Stimulated activated CD8-positive, alpha-beta memory T cell treated with anti-CD3 and anti-CD28 coated beads, Interleukin-12 subunit alpha, Interleukin-12 subunit beta, amount 100 ng/mL, for 24 hours (primary cell): ENCODE results near the gene GRIN3B.

Source experiments
- DNase-seq: peaks from one replicate; pipeline ENCODE4 v3.0.0-alpha.2; 2020; ENCODE audit errors: extremely low read depth

The GRIN3B gene

DNA sequence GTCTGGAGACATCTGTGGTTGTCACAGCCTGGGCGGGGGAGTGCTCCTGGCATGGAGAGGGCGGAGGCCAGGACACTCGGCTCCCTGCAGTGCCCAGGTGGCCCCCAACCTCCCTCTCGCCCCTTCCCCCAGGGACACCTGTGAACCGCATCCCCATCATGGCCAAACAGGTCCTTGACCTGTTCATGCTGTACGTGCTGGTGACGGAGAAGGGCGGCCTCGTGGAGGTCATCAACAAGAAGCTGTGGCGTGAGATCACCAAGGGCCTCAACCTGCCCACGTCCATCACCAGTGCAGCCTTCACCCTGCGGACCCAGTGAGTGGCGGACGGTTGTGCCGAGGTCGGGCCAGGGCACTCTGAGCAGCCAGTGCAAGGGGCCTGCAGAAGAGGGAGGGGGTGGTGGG lies 36.1 kb upstream of the GRIN3B start:
- DNase-seq, result no peak

DNA sequence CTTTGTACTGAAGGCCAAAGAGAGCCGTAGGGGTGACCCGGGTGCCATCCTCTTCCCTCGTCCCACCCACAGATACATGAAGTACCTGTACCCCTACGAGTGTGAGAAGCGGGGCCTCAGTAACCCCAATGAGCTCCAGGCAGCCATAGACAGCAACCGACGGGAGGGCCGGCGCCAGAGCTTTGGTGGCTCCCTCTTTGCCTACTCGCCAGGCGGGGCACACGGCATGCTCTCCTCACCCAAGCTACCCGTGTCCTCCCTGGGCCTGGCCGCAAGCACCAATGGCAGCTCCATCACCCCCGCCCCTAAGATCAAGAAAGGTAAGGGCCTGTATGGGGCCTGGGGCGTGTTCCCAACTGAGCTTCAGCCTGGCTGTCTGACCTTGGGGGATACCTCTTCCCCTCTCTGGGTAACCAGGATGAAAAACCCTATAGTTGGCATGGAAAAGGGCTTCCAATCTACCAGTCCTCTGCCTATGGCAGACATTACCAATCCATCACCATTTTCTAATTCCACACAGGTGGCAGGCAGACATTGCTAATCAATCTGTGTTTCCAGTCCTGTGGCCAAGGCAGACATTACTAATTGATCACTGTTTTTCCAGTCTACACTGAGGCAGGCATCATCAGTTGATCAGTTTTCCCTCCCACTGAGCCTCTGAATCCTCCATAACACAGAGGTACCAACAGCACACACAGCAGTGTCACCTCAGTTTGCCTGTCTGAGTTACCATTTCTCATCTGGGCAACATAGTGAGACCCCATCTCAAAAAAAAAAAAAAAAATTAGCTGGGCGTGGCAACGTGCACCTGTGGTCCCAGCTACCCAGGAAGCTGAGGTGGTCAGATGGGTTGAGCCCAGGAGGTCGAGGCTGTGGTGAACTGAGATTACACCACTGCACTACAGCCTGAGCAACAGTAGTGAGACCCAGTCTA lies 35.2 kb upstream of the GRIN3B start:
- DNase-seq, result no peak

DNA sequence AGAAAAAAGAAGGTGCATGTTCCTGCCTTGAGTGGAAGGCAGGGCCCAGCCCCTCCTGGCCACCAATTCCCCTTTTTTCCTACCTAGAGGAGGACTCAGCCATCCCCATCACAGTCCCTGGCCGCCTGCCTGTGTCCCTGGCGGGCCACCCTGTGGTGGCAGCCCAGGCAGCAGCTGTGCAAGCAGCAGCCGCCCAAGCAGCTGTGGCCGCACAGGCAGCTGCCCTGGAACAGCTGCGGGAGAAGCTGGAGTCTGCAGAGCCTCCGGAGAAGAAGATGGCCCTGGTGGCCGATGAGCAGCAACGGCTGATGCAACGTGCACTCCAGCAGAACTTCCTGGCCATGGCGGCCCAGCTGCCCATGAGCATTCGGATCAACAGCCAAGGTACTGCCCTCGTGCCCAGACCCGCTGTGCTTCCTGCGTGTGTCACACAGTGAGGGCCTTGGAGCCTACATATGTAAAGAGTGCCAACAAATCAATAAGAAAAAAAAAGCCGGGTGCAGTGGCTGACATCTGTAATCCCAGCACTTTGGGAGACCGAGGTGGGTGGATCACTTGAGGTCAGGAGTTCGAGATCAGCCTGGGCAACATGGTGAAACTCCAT lies 33.6 kb upstream of the GRIN3B start:
- no peak for DNase-seq

GRCh38 chr19:970695-971094 lies 29.5 kb upstream of the GRIN3B start:
- DNase-seq, result no peak

DNA sequence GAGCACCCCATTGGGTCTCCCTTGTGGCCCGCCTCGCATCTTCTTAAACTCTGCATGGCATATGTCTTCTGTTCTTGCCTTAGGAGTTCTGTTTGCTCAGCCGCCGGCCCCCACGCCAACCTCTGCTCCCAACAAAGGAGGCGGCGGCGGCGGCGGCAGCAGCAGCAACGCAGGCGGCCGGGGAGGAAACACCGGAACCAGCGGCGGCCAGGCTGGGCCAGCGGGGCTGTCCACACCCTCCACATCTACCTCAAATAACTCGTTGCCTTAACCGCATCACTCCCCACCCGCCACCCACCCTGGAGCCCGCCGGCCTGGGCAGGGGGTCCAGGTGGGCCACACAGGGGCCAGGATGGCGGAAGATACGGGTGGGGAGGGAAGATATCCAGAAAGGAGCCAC lies 28.4 kb upstream of the GRIN3B start:
- no peak for DNase-seq

DNA sequence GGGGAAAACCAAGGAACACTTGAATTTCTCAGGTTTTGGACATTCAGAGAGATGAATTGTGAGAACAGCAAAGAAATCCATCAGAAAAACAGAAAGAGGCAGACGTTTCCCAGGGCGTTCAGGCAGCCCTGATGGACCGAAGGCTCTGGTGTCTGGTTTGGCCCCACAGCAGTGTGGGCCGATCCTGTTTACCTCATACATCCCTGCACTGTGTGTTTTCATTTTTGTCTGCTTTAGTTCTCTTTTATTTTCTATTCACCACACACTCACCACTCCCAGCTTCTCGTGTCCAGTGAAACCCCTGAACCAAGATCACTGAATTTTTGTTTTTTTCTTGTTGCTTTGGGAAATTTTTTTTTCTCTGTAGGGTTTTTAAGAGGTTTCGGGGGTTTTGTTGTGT lies 27.9 kb upstream of the GRIN3B start:
- DNase-seq, result no peak

- DNase-seq, result no peak
These were observed 26.3 kb upstream of the GRIN3B start for GRCh38 chr19:973726-974563.

- no peak for DNase-seq
These were observed 25.5 kb upstream of the GRIN3B start for GRCh38 chr19:974564-975257.

- no peak for DNase-seq
These were observed 23.7 kb upstream of the GRIN3B start for GRCh38 chr19:976476-976875.

GRCh38 chr19:977058-977464 lies 23.2 kb upstream of the GRIN3B start:
- no peak for DNase-seq

DNA sequence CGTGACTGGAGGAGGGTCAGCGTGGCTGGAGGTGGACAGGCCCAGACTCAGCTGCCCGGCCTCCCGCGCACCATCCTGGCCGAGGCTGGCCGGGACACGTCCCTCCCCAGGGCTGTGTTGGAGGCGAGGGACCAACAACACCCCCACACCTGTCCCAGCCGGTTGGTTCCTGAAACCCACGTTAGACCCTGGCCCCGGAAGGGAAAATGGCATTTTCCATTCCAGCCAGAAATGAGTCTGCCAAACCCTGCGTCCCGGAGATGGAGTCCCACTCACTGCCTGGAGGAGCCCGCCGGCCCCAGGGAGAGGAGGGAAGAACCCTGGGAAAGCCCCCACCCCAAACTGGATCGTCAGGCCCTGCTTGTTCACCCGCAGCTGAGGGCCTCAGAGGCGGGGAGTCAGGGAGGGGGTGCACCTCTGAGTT lies 20.9 kb upstream of the GRIN3B start:
- DNase-seq, result no peak

GRCh38 chr19:980133-980998 lies 19.9 kb upstream of the GRIN3B start:
- no peak for DNase-seq

GRCh38 chr19:982567-983170 lies 17.6 kb upstream of the GRIN3B start:
- peak; percentile 47 for DNase-seq

DNA sequence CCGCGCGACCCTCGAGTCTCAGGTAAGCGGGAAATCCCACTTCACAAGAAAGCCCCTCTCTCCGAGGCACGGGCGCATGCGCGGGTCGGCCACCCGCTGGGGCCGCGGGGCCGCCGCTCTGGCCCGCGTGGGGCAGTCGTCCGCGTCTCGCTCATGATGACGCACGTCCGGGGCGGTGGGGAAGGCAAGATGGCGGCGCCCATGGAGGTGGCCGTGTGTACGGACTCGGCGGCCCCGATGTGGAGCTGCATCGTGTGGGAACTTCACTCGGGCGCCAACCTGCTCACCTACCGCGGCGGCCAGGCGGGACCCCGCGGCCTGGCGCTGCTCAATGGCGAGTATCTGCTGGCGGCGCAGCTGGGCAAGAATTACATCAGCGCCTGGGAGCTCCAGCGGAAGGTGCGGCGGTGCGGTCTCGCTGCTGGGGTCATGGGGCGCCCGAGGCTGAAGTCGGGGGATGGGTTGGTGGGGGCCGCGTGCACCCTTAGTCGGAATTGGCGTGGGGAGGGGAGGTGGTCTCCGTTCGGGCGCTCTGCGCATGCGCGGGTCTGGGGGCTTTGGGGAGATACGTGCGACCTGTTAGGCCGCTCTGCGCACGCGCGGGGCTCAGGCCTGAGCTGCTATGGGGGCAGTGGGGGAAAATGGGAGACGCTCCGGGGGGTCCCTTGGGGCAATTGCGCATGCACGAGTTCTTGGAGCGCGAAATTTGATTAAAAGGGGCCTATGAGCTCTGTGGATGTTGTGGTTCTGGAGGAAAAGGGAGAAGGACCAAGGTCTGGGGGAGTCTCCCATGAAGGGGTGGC lies 15.9 kb upstream of the GRIN3B start, which contains the start of gene WDR18:
TSS of gene WDR18 (plus strand) at position 181 of the 803 bp plus-strand sequence. CDS start at position 190, 9 bp downstream.
- peak; percentile 77 for DNase-seq

- no peak for DNase-seq
These were observed 14.1 kb upstream of the GRIN3B start for GRCh38 chr19:986083-986482.

GRCh38 chr19:988081-988480 lies 12.1 kb upstream of the GRIN3B start:
- DNase-seq, result no peak

- DNase-seq, result no peak
These were observed 11.7 kb upstream of the GRIN3B start for GRCh38 chr19:988510-988909.

GRCh38 chr19:989381-990081 lies 10.7 kb upstream of the GRIN3B start:
- DNase-seq, result no peak

DNA sequence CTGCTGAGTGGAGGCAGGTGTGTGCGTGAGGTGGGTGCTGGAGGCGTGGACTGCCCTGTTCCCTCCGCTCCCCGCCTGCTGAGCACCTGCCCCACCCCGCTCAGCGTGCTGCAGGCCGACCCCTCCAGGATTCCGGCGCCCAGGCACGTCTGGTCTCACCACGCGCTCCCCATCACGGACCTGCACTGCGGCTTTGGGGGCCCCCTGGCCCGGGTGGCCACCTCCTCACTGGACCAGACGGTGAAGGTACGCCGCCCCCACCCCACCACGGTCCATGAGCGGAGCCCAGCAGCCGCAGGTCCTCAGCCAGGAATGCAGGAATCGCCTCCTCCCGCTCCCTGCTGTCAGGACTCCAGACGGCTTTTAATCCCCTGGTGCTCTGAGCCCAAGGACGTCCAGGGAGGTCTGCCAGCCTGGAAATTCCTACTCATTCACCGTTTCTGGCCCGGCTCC lies 10.1 kb upstream of the GRIN3B start:
- DNase-seq, result no peak
